ENCODE data around the gene SLX4IP. TPM values are rescaled to one million over a fixed set of nuclear protein-coding genes. Genes with fewer than 3 reads are reported as not detected.

SLX4IP gene
- total and polyA plus RNA-seq, 2 of the 13 experiments (the other 11 are each of a cell fraction or from before 2014, with no cell fraction given), result 3.6 to 7.3 TPM

DNA sequence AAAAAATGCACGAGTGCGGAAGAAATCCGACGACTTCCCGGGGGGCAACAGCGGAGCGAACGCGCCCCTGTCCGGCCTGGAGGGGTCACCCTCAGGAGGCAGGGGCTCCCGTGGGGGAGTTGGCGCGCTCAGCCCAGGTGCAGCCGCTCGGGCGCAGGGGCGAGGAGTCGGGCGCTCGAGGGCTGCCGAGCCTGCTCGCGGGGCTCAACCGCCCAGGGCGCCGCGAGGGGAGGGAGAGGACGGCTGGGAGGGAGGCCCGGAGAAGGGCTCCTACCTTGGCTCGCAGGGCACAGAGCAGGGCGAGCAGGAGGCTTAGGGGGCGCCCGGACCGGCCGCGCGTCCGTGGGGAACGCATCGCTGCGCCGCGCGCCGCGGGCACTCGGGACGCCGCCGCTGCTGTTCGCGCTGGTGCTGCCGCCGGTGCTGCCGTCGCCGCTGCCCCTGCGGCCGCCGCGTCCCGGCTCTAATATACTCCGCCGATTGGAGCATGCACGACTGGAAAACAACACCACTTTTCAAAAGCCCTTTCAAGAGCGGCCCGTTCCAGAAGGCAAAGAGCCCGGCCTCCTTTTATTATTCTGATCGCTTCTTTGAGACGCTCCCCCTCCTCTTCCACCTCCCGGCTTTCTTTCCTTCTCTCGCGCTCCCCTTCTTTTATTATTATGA, 238.2 kb downstream of the SLX4IP start (continued):
- TF ChIP-seq, protein P1, sequence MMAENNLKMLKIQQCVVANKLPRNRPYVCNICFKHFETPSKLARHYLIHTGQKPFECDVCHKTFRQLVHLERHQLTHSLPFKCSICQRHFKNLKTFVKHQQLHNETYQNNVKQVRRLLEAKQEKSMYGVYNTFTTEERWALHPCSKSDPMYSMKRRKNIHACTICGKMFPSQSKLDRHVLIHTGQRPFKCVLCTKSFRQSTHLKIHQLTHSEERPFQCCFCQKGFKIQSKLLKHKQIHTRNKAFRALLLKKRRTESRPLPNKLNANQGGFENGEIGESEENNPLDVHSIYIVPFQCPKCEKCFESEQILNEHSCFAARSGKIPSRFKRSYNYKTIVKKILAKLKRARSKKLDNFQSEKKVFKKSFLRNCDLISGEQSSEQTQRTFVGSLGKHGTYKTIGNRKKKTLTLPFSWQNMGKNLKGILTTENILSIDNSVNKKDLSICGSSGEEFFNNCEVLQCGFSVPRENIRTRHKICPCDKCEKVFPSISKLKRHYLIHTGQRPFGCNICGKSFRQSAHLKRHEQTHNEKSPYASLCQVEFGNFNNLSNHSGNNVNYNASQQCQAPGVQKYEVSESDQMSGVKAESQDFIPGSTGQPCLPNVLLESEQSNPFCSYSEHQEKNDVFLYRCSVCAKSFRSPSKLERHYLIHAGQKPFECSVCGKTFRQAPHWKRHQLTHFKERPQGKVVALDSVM (CRISPR knock-in tag; IDR thresholded peaks at IDR 0.05), result no peak
- TF ChIP-seq REPIN1 (CRISPR knock-in tag; IDR thresholded peaks at IDR 0.05; ENCODE audit: borderline replicate concordance, low read depth) (no peak), ZNF619 (CRISPR knock-in tag; IDR thresholded peaks at IDR 0.05) (no peak), ISX (CRISPR knock-in tag; conservative IDR thresholded peaks at IDR 0.05) (no peak; the same call in 1 of the 2 replicates), CHCHD3 (CRISPR knock-in tag; IDR thresholded peaks at IDR 0.05) (peak; percentile 22; the same call in 1 of the 2 replicates), ZNF768 (CRISPR knock-in tag; IDR thresholded peaks at IDR 0.05) (no peak), ZNF33A (CRISPR knock-in tag; IDR thresholded peaks at IDR 0.05; ENCODE audit: borderline replicate concordance) (no peak), MED13 (CRISPR knock-in tag; IDR thresholded peaks at IDR 0.05) (no peak), ZNF207 (IDR thresholded peaks at IDR 0.05; ENCODE audit: borderline replicate concordance) (no peak), NAIF1 (CRISPR knock-in tag; IDR thresholded peaks at IDR 0.05; ENCODE audit: borderline replicate concordance) (no peak), NR1H2 (CRISPR knock-in tag; IDR thresholded peaks at IDR 0.05; ENCODE audit: borderline replicate concordance, low read depth) (no peak), ZNF570 (CRISPR knock-in tag; IDR thresholded peaks at IDR 0.05; ENCODE audit: borderline replicate concordance) (no peak), PAF1 (CRISPR knock-in tag; IDR thresholded peaks at IDR 0.05) (no peak), RBM39 (IDR thresholded peaks at IDR 0.05; ENCODE audit: low read depth, low read length, poor library complexity, severe bottlenecking) (no peak), ZNF891 (CRISPR knock-in tag; IDR thresholded peaks at IDR 0.05) (no peak), ZNF543 (CRISPR knock-in tag; IDR thresholded peaks at IDR 0.05) (no peak)
- TF ChIP-seq, protein P2, sequence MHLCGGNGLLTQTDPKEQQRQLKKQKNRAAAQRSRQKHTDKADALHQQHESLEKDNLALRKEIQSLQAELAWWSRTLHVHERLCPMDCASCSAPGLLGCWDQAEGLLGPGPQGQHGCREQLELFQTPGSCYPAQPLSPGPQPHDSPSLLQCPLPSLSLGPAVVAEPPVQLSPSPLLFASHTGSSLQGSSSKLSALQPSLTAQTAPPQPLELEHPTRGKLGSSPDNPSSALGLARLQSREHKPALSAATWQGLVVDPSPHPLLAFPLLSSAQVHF (CRISPR knock-in tag; IDR thresholded peaks at IDR 0.05), result no peak; the same call in 1 of the 2 replicates
- TF ChIP-seq, protein P3, sequence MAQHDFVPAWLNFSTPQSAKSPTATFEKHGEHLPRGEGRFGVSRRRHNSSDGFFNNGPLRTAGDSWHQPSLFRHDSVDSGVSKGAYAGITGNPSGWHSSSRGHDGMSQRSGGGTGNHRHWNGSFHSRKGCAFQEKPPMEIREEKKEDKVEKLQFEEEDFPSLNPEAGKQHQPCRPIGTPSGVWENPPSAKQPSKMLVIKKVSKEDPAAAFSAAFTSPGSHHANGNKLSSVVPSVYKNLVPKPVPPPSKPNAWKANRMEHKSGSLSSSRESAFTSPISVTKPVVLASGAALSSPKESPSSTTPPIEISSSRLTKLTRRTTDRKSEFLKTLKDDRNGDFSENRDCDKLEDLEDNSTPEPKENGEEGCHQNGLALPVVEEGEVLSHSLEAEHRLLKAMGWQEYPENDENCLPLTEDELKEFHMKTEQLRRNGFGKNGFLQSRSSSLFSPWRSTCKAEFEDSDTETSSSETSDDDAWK (CRISPR knock-in tag; IDR thresholded peaks at IDR 0.05), result no peak
- TF ChIP-seq, protein P4, sequence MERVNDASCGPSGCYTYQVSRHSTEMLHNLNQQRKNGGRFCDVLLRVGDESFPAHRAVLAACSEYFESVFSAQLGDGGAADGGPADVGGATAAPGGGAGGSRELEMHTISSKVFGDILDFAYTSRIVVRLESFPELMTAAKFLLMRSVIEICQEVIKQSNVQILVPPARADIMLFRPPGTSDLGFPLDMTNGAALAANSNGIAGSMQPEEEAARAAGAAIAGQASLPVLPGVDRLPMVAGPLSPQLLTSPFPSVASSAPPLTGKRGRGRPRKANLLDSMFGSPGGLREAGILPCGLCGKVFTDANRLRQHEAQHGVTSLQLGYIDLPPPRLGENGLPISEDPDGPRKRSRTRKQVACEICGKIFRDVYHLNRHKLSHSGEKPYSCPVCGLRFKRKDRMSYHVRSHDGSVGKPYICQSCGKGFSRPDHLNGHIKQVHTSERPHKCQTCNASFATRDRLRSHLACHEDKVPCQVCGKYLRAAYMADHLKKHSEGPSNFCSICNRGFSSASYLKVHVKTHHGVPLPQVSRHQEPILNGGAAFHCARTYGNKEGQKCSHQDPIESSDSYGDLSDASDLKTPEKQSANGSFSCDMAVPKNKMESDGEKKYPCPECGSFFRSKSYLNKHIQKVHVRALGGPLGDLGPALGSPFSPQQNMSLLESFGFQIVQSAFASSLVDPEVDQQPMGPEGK (CRISPR knock-in tag; IDR thresholded peaks at IDR 0.05), result no peak
- TF ChIP-seq, protein P5, sequence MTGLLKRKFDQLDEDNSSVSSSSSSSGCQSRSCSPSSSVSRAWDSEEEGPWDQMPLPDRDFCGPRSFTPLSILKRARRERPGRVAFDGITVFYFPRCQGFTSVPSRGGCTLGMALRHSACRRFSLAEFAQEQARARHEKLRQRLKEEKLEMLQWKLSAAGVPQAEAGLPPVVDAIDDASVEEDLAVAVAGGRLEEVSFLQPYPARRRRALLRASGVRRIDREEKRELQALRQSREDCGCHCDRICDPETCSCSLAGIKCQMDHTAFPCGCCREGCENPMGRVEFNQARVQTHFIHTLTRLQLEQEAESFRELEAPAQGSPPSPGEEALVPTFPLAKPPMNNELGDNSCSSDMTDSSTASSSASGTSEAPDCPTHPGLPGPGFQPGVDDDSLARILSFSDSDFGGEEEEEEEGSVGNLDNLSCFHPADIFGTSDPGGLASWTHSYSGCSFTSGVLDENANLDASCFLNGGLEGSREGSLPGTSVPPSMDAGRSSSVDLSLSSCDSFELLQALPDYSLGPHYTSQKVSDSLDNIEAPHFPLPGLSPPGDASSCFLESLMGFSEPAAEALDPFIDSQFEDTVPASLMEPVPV (CRISPR knock-in tag; IDR thresholded peaks at IDR 0.05), result peak; percentile 5; the same call in 1 of the 2 replicates
